Activated CD8-positive, alpha-beta memory T cell treated with anti-CD3 and anti-CD28 coated beads for 36 hours (primary cell): ENCODE results near the gene SLC15A2. TPM values are rescaled to one million over a fixed set of nuclear protein-coding genes. Genes with fewer than 3 reads are reported as not detected.
"Not testable (repeated sequence)": the region's sequence is repeated elsewhere in the genome, so short reads cannot be mapped to it uniquely, and the experiment has no call there.

Experiments used
- CTCF ChIA-PET: fragments of 350-600 bp; sonication (Branson Sonifier 250); formaldehyde crosslinking; loops from one replicate; lab custom pipeline; 2021; ENCODE audit warnings: antibody characterized with exemption; lab: Charles Lee
- POLR2A ChIA-PET: fragments of 350-600 bp; sonication (Branson Sonifier 250); formaldehyde crosslinking; loops from one replicate; lab custom pipeline; 2021; ENCODE audit warnings: antibody characterized with exemption; lab: Charles Lee
- total RNA-seq, 2 experiments: library from RNA; stranded (reverse); gene quantifications; one replicate each; pipeline ENCODE4 v1.2.3, GENCODE V29; 2021

Gene SLC15A2
- total RNA-seq, 2 experiments from 2014 or later = 0.84 to 1.4 TPM

DNA sequence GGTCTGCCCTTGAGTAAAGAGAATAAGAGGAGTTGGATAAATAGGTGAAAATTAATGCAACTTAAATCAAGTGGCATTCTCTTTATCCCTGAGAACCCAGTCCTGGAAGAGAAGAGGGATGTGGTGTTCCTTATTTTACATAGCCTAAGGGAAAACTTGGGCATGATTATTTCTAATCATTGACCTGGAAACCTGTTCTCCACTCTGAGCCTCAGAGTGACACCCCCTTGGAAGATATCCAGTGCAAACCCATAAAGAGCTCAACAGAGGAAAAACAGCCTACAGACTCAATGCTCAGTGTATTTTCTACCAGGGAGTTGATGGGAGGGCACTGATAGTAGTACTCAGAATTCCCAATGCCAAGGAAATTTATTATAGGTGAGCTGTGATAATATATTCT is 22.0 kb downstream of the SLC15A2 start:
- ChIA-PET POLR2A (interaction anchor here (0.6 kb wide), 1 partner anchor 69 kb away, joined by 3 read pairs; no protein-coding TSS in a partner anchor), CTCF (no interaction called here)

DNA sequence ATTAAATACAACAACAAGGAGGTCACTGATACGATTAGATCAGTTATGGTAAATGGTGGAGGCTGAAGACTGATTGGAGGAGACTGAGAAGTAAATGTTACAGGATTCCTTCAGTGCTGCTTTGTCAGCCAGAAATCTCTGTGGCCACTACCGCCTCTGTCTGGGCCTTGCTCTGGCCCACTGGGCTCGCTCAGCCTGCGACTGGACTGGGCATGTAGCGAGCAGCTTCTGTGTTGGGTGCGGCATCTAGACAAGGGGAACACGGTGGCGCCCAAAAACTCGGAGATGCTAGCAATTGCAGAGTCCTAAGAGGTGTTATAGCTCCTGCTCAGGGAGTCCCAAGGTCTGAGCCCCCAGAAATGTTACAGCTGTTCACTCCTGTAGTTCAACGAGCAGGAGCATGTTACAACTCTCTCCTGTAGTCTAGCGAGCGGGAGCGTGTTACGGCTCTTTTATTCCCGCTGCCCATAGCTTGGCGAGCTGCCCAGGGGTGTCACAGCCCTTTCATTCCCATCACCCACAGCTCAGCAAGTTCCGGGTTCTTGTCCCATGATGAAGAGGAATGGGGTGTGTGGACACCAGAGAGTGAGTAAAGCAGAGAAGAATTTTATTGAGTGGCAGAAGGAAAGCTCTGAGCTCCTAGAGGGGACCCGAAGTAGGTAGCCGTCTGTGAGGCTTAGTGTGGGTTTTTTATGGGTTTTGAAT is 24.7 kb downstream of the SLC15A2 start:
- ChIA-PET CTCF (no interaction called here), POLR2A (no interaction called here)

GRCh38 chr3:121924734-121925133 is 30.5 kb downstream of the SLC15A2 start:
- CTCF ChIA-PET = no interaction called here
- POLR2A ChIA-PET = no interaction called here

DNA sequence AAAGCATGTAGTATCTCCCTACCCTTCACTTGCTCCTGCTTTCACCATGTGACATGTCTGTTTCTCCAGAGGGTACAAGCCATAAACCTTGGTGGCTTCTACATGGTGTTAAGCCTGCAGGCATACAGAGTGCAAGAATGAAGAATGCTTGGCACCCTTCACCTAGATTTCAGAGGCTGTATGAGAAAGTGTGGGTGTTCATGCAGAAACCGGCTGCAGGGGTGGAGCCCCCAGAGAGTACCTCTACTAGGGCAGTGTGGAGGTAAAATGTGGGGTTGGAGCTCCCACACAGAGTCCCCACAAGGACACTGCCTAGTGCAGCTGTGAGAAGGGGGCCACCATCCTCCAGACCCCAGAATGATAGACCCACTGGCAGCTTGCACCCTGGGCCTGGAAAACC is 32.2 kb downstream of the SLC15A2 start:
- POLR2A ChIA-PET = no interaction called here
- CTCF ChIA-PET = no interaction called here

GRCh38 chr3:121938141-121938855 is 44.1 kb downstream of the SLC15A2 start:
- CTCF ChIA-PET, POLR2A ChIA-PET: not testable (repeated sequence)

GRCh38 chr3:121941592-121941991 is 47.4 kb downstream of the SLC15A2 start:
- ChIA-PET CTCF (no interaction called here), POLR2A (no interaction called here)

DNA sequence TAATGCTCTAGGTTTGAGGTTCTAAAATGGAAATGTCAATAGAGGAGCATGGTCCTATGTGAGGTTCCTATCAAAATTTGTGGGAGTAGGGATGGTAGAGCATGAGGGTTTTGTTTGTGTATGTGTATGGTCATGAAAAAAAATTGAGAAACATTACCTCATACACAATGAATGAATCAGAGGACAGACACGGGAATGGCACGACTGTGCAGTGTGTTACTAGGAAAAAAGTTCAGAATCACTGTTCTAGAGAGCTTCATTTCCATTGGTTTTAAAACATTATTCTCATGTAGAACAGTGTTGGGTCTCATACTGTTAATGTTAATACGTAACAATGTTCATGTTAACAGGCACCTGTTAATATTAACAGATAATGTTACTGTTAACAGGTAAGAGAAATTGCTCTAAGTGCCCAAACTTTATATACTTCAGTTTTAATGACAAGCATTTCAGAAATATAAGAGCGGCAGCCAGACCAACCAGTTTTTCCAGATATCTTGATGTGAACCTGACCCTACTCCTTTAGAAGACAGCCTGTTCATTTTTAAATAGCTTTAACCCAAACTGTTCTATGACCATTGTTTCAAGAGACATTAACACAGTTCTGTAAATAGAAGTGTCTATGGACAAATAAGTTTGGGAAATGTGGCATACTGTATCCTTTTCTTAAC is 48.0 kb downstream of the SLC15A2 start:
- ChIA-PET CTCF (no interaction called here), POLR2A (no interaction called here)

DNA sequence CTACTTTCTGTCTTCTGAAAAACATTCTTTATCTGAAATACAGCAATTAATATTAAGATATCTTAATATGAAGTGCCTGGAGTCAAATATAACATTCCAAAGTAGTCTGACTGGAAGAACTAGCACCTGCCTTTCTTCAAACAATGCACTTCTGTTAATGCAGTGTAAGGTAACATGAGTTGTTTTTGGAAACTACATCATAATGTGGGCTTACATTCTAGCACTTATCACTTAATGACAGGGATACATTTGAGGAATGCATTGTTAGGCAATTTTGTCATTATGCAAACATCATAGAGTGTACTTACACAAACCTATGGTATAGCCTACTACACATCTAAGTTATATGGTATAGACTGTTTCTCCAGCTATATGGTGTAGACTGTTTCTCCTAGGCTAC is 49.2 kb downstream of the SLC15A2 start:
- ChIA-PET POLR2A (no interaction called here), CTCF (no interaction called here)

DNA sequence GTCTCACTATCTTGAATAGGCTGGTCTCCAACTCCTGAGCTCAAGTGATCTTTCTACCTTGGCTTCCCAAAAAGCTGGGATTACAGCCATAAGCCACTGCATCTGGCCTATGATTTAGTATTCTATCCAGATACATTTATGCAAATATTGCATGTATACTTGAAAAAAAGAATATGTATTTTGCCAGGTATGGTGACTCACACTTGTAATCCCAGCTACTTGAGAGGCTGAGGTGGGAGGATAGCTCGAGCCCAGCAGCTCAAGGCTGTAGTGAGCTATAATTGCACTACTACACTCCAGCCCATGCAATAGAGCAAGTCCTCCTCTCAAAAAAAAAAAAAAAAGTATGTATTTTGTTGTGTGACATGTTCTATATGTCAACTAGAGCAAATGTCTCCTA is 54.4 kb downstream of the SLC15A2 start:
- ChIA-PET CTCF (no interaction called here), POLR2A (no interaction called here)

- POLR2A ChIA-PET = no interaction called here
- CTCF ChIA-PET = no interaction called here
Measured at GRCh38 chr3:121951291-121951919, 57.2 kb downstream of the SLC15A2 start.

DNA sequence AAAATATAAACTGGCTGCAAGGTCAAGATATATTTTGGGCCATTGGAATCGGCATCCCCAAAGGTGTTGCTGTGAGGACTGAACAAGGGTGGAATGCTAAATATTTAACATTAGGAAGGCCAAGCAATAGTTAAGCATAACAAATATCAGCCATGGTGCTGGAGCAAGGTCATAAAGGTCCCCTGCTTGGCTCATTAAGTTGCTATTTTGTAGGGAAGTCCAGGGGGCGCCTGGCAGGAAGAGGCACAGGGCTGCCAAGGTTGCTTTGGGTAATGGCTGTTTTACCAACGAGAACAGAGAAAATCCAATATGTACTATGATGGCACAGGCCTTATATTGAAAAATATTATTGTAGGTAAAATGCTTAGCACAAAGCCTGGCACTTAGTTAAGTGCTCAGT is 62.2 kb downstream of the SLC15A2 start:
- CTCF ChIA-PET = no interaction called here
- POLR2A ChIA-PET = no interaction called here

DNA sequence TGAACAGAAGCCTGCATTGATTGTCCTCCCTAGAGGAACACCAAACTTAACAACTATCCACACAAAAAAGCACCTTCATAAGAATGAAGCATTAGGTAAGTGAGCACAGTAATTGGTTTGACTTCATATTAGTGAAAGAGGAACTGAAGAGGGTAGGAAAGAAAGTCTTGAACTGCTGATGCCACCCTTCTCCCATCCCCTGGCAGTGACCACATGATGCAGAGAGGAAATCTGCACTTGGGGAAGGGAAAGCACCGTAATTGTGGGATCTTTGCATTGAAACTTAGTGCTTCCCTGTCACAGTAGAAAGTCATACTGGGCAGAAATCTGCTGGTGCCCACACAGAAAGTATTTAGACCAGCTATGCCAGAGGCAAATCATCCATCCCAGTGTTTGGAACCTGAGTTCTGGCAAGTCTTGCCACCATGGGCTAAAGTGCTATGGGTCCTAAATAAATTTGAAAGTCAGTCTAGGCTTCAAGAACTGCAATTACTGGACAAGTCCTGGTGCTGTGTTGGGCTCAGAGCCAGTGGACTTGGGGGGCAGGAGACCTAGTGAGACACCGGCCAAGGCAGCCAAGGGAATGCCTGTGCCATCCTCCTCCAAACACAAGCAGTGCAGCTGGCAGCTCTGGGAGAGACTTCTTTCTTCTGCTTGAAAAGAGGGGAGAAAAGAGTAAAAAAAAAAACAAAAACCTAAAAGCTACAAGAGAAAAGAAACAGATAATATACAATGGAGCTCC is 63.6 kb downstream of the SLC15A2 start:
- POLR2A ChIA-PET = no interaction called here
- CTCF ChIA-PET = no interaction called here

DNA sequence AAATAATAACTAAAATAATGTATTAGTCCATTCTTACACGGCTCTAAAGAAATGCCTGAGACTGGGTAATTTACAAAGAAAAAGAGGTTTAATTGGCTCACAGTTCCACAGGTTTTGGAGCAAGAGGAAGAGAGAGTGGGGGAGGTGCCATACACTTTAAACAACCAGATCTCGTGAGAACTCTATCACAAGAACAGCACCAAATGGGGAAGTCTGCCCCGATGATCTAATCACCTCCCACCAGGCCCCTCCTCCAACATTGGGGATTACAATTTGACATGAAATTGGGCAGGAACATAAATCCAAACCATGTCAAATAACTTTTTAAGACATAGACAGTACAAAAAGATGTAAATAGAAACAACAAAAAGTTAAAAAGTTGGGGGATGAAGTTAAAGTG is 64.6 kb downstream of the SLC15A2 start:
- POLR2A ChIA-PET = no interaction called here
- CTCF ChIA-PET = no interaction called here

DNA sequence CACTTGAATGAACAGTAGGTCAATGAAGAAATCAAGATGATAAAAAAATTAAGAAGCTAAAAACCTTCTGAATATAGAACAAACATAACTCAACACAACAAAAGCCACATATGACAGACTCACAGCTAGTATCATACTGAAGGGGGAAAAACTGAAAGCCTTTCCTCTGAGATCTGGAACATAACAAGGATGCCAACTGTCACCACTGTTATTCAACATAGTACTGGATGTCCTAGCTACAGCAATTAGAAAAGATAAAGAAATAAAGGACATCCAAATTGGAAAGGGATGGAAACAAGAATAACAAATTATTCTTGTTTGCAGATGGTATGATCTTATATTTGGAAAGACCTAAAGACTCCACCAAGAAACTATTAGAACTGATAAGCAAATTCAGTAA is 67.1 kb downstream of the SLC15A2 start:
- CTCF ChIA-PET = no interaction called here
- POLR2A ChIA-PET = no interaction called here

- CTCF ChIA-PET = no interaction called here
- POLR2A ChIA-PET = no interaction called here
Measured at GRCh38 chr3:121962443-121962842, 68.2 kb downstream of the SLC15A2 start.

DNA sequence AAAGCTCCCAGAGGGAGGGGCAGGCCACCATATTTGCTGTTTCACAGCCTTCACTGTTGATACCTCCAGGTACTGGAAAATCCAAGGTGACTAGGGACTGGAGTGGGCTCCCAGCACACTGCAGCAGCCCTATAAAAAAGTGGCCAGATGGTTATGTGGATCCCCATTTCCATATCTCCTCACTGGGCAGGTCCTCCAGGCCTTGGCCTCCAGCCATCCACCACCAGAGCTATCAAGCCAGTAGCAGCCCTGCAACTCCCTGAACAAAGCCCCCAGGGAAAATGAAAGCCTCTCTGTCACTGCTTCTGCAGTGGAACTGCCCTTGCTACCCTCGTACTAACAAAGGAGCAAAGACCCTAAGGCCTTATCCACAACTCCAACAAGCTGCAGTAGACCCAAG is 69.4 kb downstream of the SLC15A2 start:
- ChIA-PET POLR2A (no interaction called here), CTCF (no interaction called here)

DNA sequence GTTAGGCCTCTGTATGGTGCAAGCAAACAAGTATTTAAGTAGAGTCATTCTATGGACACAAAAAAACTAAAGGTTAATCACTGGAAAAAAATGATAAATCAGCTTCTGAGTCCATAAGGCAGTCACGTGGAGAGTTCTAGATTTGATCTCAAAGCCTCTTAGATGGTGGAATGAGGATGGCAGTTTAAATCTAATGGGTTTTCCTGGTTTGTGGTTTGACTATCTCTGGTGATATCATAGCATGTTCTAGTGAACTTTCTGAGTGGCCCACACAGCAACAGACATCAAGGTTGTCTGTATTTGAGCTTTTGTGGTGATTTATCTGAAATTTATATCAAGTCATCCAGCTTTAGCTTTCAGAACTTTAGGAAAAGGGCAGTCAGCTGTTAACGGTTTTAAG is 75.4 kb downstream of the SLC15A2 start:
- POLR2A ChIA-PET = no interaction called here
- CTCF ChIA-PET = no interaction called here

GRCh38 chr3:121970047-121970446 is 75.8 kb downstream of the SLC15A2 start:
- CTCF ChIA-PET = no interaction called here
- POLR2A ChIA-PET = no interaction called here

DNA sequence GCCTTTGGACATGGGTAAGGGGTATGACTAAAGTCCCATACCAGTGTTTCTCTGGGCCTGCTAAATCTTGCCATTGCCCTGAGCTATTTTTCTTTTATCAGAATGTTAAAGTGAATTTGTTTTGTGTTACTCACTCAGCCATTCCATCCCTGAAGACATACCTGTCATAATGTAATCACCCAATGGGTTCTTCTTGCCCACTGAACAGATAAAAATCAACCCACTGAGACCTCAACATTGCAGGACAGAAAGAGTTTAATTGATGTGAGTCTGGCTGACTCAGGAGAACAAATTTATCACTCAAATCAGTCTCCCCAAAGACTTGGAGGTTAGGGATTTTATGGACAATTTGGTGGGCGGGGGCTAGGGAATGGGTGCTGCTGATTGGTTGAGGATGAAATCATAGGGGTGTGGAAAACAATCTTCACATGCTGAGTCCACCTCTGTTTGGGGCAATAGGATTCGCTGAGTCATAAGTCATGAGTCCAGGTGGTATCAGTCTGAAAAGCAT is 80.5 kb downstream of the SLC15A2 start:
- ChIA-PET POLR2A (no interaction called here), CTCF (no interaction called here)
